HG02970 (cell line): ENCODE results near the gene NPLOC4.

Experiments
- ATAC-seq: cut with Tn5 transposase; IDR thresholded peaks from one replicate; pipeline ENCODE4 v1.9.1; 2021; ENCODE audit warnings: mild to moderate bottlenecking, moderate library complexity, moderate number of reproducible peaks; ENCODE audit not compliant: unreplicated experiment, low FRiP score

The NPLOC4 gene

GRCh38 chr17:81526662-81527571 is 110.0 kb downstream of the NPLOC4 start:
- no peak for ATAC-seq

- ATAC-seq: no peak
These were observed 112.1 kb downstream of the NPLOC4 start for GRCh38 chr17:81524865-81525159.

GRCh38 chr17:81524039-81524864 is 112.7 kb downstream of the NPLOC4 start:
- no peak for ATAC-seq

GRCh38 chr17:81523402-81524038 is 113.4 kb downstream of the NPLOC4 start:
- ATAC-seq: no peak

GRCh38 chr17:81522491-81523401 is 114.2 kb downstream of the NPLOC4 start:
- ATAC-seq: no peak

GRCh38 chr17:81520021-81520901 is 116.7 kb downstream of the NPLOC4 start:
- ATAC-seq: no peak

GRCh38 chr17:81519284-81520020 is 117.5 kb downstream of the NPLOC4 start:
- no peak for ATAC-seq

GRCh38 chr17:81518785-81519283 is 118.1 kb downstream of the NPLOC4 start:
- ATAC-seq: no peak

- ATAC-seq: no peak
These were observed 118.7 kb downstream of the NPLOC4 start for GRCh38 chr17:81518113-81518784.

GRCh38 chr17:81517339-81518112 is 119.4 kb downstream of the NPLOC4 start:
- ATAC-seq: no peak

GRCh38 chr17:81517009-81517338 is 119.9 kb downstream of the NPLOC4 start:
- ATAC-seq: no peak

- ATAC-seq: no peak
These were observed 120.5 kb downstream of the NPLOC4 start for GRCh38 chr17:81516439-81516838.

- no peak for ATAC-seq
These were observed 121.3 kb downstream of the NPLOC4 start for GRCh38 chr17:81515530-81516041.

- ATAC-seq: no peak
These were observed 122.0 kb downstream of the NPLOC4 start for GRCh38 chr17:81514739-81515529.

GRCh38 chr17:81514489-81514738 is 122.5 kb downstream of the NPLOC4 start:
- ATAC-seq: no peak

- no peak for ATAC-seq
These were observed 123.0 kb downstream of the NPLOC4 start for GRCh38 chr17:81513753-81514488.
